H9 (cell line): Measurements from ENCODE around the gene INTS7. TPM values are rescaled to one million over a fixed set of nuclear protein-coding genes. Genes with fewer than 3 reads are reported as not detected.

Experiments
- DNase-seq: peaks from one replicate; pipeline ENCODE4 v3.0.0-alpha.2; 2017
- H2AFZ ChIP-seq: one replicate; pipeline ENCODE4 v1.6.1; 2013; ENCODE audit warnings: mild to moderate bottlenecking, low read length, control low read depth, moderate library complexity
- H2AK5ac ChIP-seq: 2 replicates; pipeline ENCODE4 v1.6.1; 2013; ENCODE audit warnings: low read length, control low read depth, mixed read lengths; ENCODE audit not compliant: insufficient read length
- H2BK120ac ChIP-seq: one replicate; pipeline ENCODE4 v1.6.1; 2013; ENCODE audit warnings: low read depth, mild to moderate bottlenecking, low read length, control low read depth, inconsistent platforms; ENCODE audit not compliant: poor library complexity, severe bottlenecking
- H2BK12ac ChIP-seq: 2 replicates; pipeline ENCODE4 v1.6.1; 2013; ENCODE audit warnings: low read length, control low read depth, mixed read lengths, low read depth; ENCODE audit not compliant: insufficient read length
- H2BK15ac ChIP-seq: 2 replicates; pipeline ENCODE4 v1.6.1; 2013; ENCODE audit warnings: low read depth, low read length, control low read depth
- H2BK20ac ChIP-seq: one replicate; pipeline ENCODE4 v1.6.1; 2013; ENCODE audit warnings: low read depth, mild to moderate bottlenecking, low read length, control low read depth, inconsistent platforms; ENCODE audit not compliant: poor library complexity, severe bottlenecking
- H2BK5ac ChIP-seq: 2 replicates; pipeline ENCODE4 v1.6.1; 2013; ENCODE audit warnings: low read length, control low read depth, mixed read lengths; ENCODE audit not compliant: insufficient read length
- H3K14ac ChIP-seq: 2 replicates; pipeline ENCODE4 v1.6.1; 2013; ENCODE audit warnings: low read length, control low read depth; ENCODE audit not compliant: insufficient read depth
- H3K18ac ChIP-seq: 2 replicates; pipeline ENCODE4 v1.6.1; 2013; ENCODE audit warnings: low read depth, mild to moderate bottlenecking, mixed read lengths, low read length, control low read depth; ENCODE audit not compliant: insufficient read length
- H3K23ac ChIP-seq: 2 replicates; pipeline ENCODE4 v1.6.1; 2013; ENCODE audit warnings: low read length, control low read depth, mixed read lengths, low read depth; ENCODE audit not compliant: insufficient read length
- H3K23me2 ChIP-seq: 2 replicates; pipeline ENCODE4 v1.6.1; 2013; ENCODE audit warnings: low read depth, mild to moderate bottlenecking, mixed read lengths, low read length, control low read depth; ENCODE audit not compliant: insufficient read length, poor library complexity, severe bottlenecking
- H3K27ac ChIP-seq: 2 replicates; pipeline ENCODE4 v1.5.1; 2013; ENCODE audit warnings: low read length, control low read depth, mixed read lengths, low read depth; ENCODE audit not compliant: insufficient read length
- H3K27me3 ChIP-seq: 2 replicates; pipeline ENCODE4 v1.6.1; 2013; ENCODE audit warnings: low read length, control low read depth, inconsistent platforms; ENCODE audit not compliant: insufficient read depth
- H3K4ac ChIP-seq: 2 replicates; pipeline ENCODE4 v1.6.1; 2013; ENCODE audit warnings: low read depth, mild to moderate bottlenecking, control low read depth, inconsistent platforms, low read length, moderate library complexity
- H3K4me1 ChIP-seq: 2 replicates; pipeline ENCODE4 v1.6.1; 2013; ENCODE audit warnings: low read length, control low read depth, inconsistent platforms; ENCODE audit not compliant: insufficient read depth
- H3K4me2 ChIP-seq: 2 replicates; pipeline ENCODE4 v1.6.1; 2013; ENCODE audit warnings: low read length, control low read depth, mixed read lengths; ENCODE audit not compliant: insufficient read length, insufficient read depth
- H3K56ac ChIP-seq: 2 replicates; pipeline ENCODE4 v1.6.1; 2013; ENCODE audit warnings: low read depth, mild to moderate bottlenecking, mixed read lengths, low read length, control low read depth; ENCODE audit not compliant: insufficient read length
- H3K79me1 ChIP-seq: 2 replicates; pipeline ENCODE4 v1.6.1; 2013; ENCODE audit warnings: low read depth, mild to moderate bottlenecking, moderate library complexity, low read length, control low read depth, inconsistent platforms; ENCODE audit not compliant: insufficient read depth, poor library complexity, severe bottlenecking
- H3K79me2 ChIP-seq: 2 replicates; pipeline ENCODE4 v1.6.1; 2013; ENCODE audit warnings: low read length, control low read depth, inconsistent platforms; ENCODE audit not compliant: insufficient read depth
- H3K9ac ChIP-seq: 2 replicates; pipeline ENCODE4 v1.6.1; 2013; ENCODE audit warnings: low read length, control low read depth, mixed read lengths; ENCODE audit not compliant: insufficient read length; ENCODE audit errors: extremely low read depth
- H3K9me3 ChIP-seq: one replicate; pipeline ENCODE4 v1.6.1; 2013; ENCODE audit warnings: low read depth, low read length, inconsistent platforms; ENCODE audit not compliant: control insufficient read depth
- H3T11ph ChIP-seq: one replicate; pipeline ENCODE4 v1.6.1; 2013; ENCODE audit warnings: mild to moderate bottlenecking, low read length, control low read depth, inconsistent platforms
- H4K20me1 ChIP-seq: one replicate; pipeline ENCODE4 v1.6.1; 2013; ENCODE audit not compliant: control insufficient read depth, insufficient read length, insufficient read depth
- H4K5ac ChIP-seq: 2 replicates; pipeline ENCODE4 v1.6.1; 2013; ENCODE audit warnings: low read depth, mild to moderate bottlenecking, mixed read lengths, low read length, control low read depth; ENCODE audit not compliant: insufficient read length
- H4K8ac ChIP-seq: replicated peaks from 2 replicates; pipeline ENCODE4 v1.6.1; 2013; ENCODE audit warnings: low read length, control low read depth, mixed read lengths, low read depth; ENCODE audit not compliant: insufficient read length
- H4K91ac ChIP-seq: 2 replicates; pipeline ENCODE4 v1.6.1; 2013; ENCODE audit warnings: low read depth, mild to moderate bottlenecking, moderate library complexity, mixed read lengths, low read length, control low read depth; ENCODE audit not compliant: insufficient read length
- H3K27ac Mint-ChIP-seq, 3 experiments: 2 replicates in 2 of 3; 3 replicates in 1 of 3; pipeline ENCODE4 v1.8.0; 2020 to 2021; ENCODE audit warnings: mixed read lengths in 3 of 3, mild to moderate bottlenecking in 1 of 3, moderate library complexity in 1 of 3
- H3K27me3 Mint-ChIP-seq: 2 replicates; pipeline ENCODE4 v1.8.0; 2021; ENCODE audit warnings: low read depth, mild to moderate bottlenecking, moderate library complexity, mixed read lengths
- H3K36me3 Mint-ChIP-seq, 3 experiments: 2 replicates in 2 of 3; 3 replicates in 1 of 3; pipeline ENCODE4 v1.8.0; 2020 to 2021; ENCODE audit warnings: low read depth in 3 of 3, mixed read lengths in 3 of 3; ENCODE audit not compliant: insufficient read depth in 1 of 3
- H3K4me1 Mint-ChIP-seq, 2 experiments: 2 replicates each; pipeline ENCODE4 v1.8.0; 2020; ENCODE audit warnings: mixed read lengths in 2 of 2
- H3K4me3 Mint-ChIP-seq, 2 experiments: 2 replicates in 1 of 2; 3 replicates in 1 of 2; pipeline ENCODE4 v1.8.0; 2020 to 2021; ENCODE audit warnings: mild to moderate bottlenecking in 2 of 2, mixed read lengths in 2 of 2, moderate library complexity in 1 of 2
- H3K9me3 Mint-ChIP-seq, 2 experiments: 2 replicates in 1 of 2; 3 replicates in 1 of 2; pipeline ENCODE4 v1.8.0; 2020; ENCODE audit warnings: mild to moderate bottlenecking in 2 of 2, mixed read lengths in 2 of 2, moderate library complexity in 1 of 2
- WGBS: extraction: QIAGEN DNeasy Blood & Tissue Kit; methylation state at CpG from one replicate; pipeline ENCODE4 v1.1.7; 2013; ENCODE audit warnings: missing lambda C conversion rate, low lambda C conversion rate, mixed read lengths; ENCODE audit not compliant: insufficient read length; ENCODE audit errors: extremely low coverage; 5-methylcytosine and 5-hydroxymethylcytosine counted together
- total RNA-seq: library from RNA; stranded (reverse); gene quantifications from 2 replicates; pipeline ENCODE4 v1.2.1, GENCODE V29; 2021
- TF ChIP-seq, protein P1 (sequence below): fragments of 200-600 bp; sonication (generic); conservative IDR thresholded peaks from 3 replicates; pipeline ENCODE4 v1.8.0; 2021; ENCODE audit warnings: antibody characterized with exemption, mild to moderate bottlenecking

The INTS7 gene
- total RNA-seq, 1 experiment from 2014 or later, result 32.3 TPM

DNA sequence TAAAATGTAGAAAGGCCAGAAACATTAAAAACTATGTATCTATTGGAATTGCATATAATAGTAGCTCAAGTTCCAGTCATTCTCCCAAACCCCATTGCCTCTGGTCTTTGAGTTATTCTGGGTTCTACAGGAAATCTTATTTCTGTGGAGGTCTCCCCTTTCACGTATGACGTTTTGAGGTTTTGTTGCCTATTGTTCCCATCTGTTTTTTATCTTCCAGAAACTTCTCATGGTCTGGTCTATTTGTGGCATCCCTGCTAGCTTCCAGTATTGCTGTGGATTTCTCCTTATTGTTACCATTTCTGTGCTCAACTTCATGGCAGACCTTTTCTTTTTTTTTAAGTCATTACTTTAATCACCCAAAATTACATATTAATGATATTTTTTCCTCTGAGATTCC, 43.5 kb upstream of the INTS7 start:
- Mint-ChIP-seq H3K4me3 (no peak overlapping the region), H3K4me1 (no peaks in the 10 kb centered on the region), H3K36me3 (peaks cover 20 to 42% (median 28%) of the 10 kb centered on the region in 3 experiments; a peak in 6 of 7 replicates), H3K27ac (no peak overlapping the region), H3K9me3 (no peaks in the 10 kb centered on the region), H3K27me3 (no peaks in the 10 kb centered on the region)
- Histone ChIP-seq H2BK120ac (no peak overlapping the region), H3K56ac (no peak overlapping the region), H2AFZ (no peak overlapping the region), H3K4ac (no peak overlapping the region), H2BK5ac (no peak overlapping the region), H4K91ac (no peak overlapping the region), H3K79me1 (no peaks in the 10 kb centered on the region), H3K9me3 (no peaks in the 10 kb centered on the region), H3K27me3 (no peaks in the 10 kb centered on the region), H2AK5ac (no peak overlapping the region), H4K20me1 (no peaks in the 10 kb centered on the region), H2BK20ac (no peak overlapping the region), H3K79me2 (no peaks in the 10 kb centered on the region), H2BK15ac (no peak overlapping the region), H4K5ac (no peak overlapping the region), H3K9ac (no peak overlapping the region), H2BK12ac (no peak overlapping the region), H3K4me1 (no peaks in the 10 kb centered on the region), H4K8ac (no peak overlapping the region), H3K23ac (no peak overlapping the region), H3K18ac (no peak overlapping the region), H3K23me2 (no peaks in the 10 kb centered on the region), H3K27ac (no peak overlapping the region), H3K4me2 (no peak overlapping the region), H3K14ac (no peak overlapping the region), H3T11ph (no peak overlapping the region)
- WGBS, result no CpG with 5 or more reads among the region's 2 CpGs
- no peak for DNase-seq
- TF ChIP-seq, protein P1, sequence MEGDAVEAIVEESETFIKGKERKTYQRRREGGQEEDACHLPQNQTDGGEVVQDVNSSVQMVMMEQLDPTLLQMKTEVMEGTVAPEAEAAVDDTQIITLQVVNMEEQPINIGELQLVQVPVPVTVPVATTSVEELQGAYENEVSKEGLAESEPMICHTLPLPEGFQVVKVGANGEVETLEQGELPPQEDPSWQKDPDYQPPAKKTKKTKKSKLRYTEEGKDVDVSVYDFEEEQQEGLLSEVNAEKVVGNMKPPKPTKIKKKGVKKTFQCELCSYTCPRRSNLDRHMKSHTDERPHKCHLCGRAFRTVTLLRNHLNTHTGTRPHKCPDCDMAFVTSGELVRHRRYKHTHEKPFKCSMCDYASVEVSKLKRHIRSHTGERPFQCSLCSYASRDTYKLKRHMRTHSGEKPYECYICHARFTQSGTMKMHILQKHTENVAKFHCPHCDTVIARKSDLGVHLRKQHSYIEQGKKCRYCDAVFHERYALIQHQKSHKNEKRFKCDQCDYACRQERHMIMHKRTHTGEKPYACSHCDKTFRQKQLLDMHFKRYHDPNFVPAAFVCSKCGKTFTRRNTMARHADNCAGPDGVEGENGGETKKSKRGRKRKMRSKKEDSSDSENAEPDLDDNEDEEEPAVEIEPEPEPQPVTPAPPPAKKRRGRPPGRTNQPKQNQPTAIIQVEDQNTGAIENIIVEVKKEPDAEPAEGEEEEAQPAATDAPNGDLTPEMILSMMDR, result no peak
